ENCODE measurements around the gene CYTH4. TPM values are rescaled to one million over a fixed set of nuclear protein-coding genes. Genes with fewer than 3 reads are reported as not detected.

The CYTH4 gene, protein sequence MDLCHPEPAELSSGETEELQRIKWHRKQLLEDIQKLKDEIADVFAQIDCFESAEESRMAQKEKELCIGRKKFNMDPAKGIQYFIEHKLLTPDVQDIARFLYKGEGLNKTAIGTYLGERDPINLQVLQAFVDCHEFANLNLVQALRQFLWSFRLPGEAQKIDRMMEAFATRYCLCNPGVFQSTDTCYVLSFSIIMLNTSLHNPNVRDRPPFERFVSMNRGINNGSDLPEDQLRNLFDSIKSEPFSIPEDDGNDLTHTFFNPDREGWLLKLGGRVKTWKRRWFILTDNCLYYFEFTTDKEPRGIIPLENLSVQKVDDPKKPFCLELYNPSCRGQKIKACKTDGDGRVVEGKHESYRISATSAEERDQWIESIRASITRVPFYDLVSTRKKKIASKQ
- total RNA-seq (2021; ENCODE audit: unreplicated experiment) (3.8 TPM), Bru-seq, nascent RNA (percentile 37 among the genes with signal in this experiment), BruChase-seq, experiment 1, labeled RNA remaining after a 6-hour chase (percentile 36 among the genes with signal in this experiment), BruChase-seq, experiment 2, labeled RNA remaining after a 2-hour chase (percentile 32 among the genes with signal in this experiment)
- 4.9 and 6.4 TPM in 2 replicates for polyA plus RNA-seq (2012)
- long read RNA-seq, partial matches to known transcripts: 4 of 13 reads
- long read RNA-seq, other reads (novel, unspliced or antisense): 8 of 13 reads

- no peaks in the 10 kb centered on the region for H3K27me3 ChIP-seq (ENCODE audit: insufficient read depth, low read length)
- H3K27ac ChIP-seq (ENCODE audit: low read depth, low read length): no peak within 1 kb of the TSS; the same call in 1 of the 2 replicates
- DNase-seq (ENCODE audit: low read depth, low spot score) (no peak), ATAC-seq (peak; percentile 88)
- no peak within 1 kb of the TSS for H2AFZ ChIP-seq (ENCODE audit: low read depth, low read length, poor library complexity, severe bottlenecking)
- intact Hi-C loops (cut with micrococcal nuclease): no loop called here
- CTCF ChIA-PET: no interaction called here
- peak within 1 kb of the TSS; percentile 30 to 39 for H3K4me3 ChIP-seq (replicated peaks in 1 of 2; ENCODE audit: low read depth in 1 of 2, low read length in 2 of 2)
- H3K36me3 ChIP-seq (ENCODE audit: control insufficient read depth in 1 of 2, insufficient read depth in 2 of 2, low read length in 2 of 2): no peaks in the 10 kb centered on the region
- H3K79me2 ChIP-seq (ENCODE audit: insufficient read depth, low read length): no peaks in the 10 kb centered on the region
- RAD21 ChIA-PET (ENCODE audit: low non-redundant PET in 1 of 2, low total read pairs in 2 of 2, uncharacterized antibody in 2 of 2, unreplicated experiment in 2 of 2): interaction anchor here in 1 of 2 experiments (0.6 kb wide), 1 partner anchor 176 kb away, joined by 3 read pairs; no protein-coding TSS in a partner anchor
- no peaks in the 10 kb centered on the region for H3K9me2 ChIP-seq (ENCODE audit: insufficient read depth)
- H3K4me1 ChIP-seq (ENCODE audit: control insufficient read depth in 1 of 2, insufficient read depth in 2 of 2, low read length in 2 of 2): peaks cover 11 to 27% of the 10 kb centered on the region in 2 experiments
- H3K4me2 ChIP-seq (ENCODE audit: low read length): peak within 1 kb of the TSS; percentile 61
- POLR2A ChIA-PET: no interaction called here
- H3K9me3 ChIP-seq (ENCODE audit: control insufficient read depth in 1 of 2, insufficient read depth in 1 of 2, low read depth in 1 of 2, low read length in 2 of 2): peaks cover 0 to 5% of the 10 kb centered on the region in 2 experiments; a peak in 1 of 4 replicates
- no peaks in the 10 kb centered on the region for H4K20me1 ChIP-seq (ENCODE audit: insufficient read depth)
- BruUV-seq (replicated peaks): no TSS peak
- peak within 1 kb of the TSS; percentile 19 for H3K9ac ChIP-seq (ENCODE audit: low read length)
- TF ChIP-seq ZBTB33 (IDR thresholded peaks at IDR 0.05; ENCODE audit: extremely low read depth, insufficient replicate concordance, low read length): no peak
- TF ChIP-seq, protein P1, sequence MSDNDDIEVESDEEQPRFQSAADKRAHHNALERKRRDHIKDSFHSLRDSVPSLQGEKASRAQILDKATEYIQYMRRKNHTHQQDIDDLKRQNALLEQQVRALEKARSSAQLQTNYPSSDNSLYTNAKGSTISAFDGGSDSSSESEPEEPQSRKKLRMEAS (IDR thresholded peaks at IDR 0.05): no peak
- TF ChIP-seq RAD21 (IDR thresholded peaks at IDR 0.05; ENCODE audit: low read depth): no peak
- TF ChIP-seq FOSL1 (IDR thresholded peaks at IDR 0.05; ENCODE audit: low read depth): peak; percentile 24
- TF ChIP-seq SIN3A (IDR thresholded peaks at IDR 0.05; ENCODE audit: low read depth): no peak
- no peak for TF ChIP-seq YY1 (IDR thresholded peaks at IDR 0.05; ENCODE audit: extremely low read depth, insufficient replicate concordance, low read depth, low read length)
- TF ChIP-seq TCF7L2 (IDR thresholded peaks at IDR 0.05; ENCODE audit: borderline replicate concordance, extremely low read depth, insufficient read depth, insufficient read length): no peak
- TF ChIP-seq SP1 (IDR thresholded peaks at IDR 0.05; ENCODE audit: low read depth): 0 out of 2 replicates have a peak, but pooled peaks have one; percentile 20
- TF ChIP-seq CEBPB (IDR thresholded peaks at IDR 0.05; ENCODE audit: low read depth): no peak
- no peak for TF ChIP-seq SRF (IDR thresholded peaks at IDR 0.05; ENCODE audit: low read depth)
- no peak for TF ChIP-seq ZFX (IDR thresholded peaks at IDR 0.05)
- TF ChIP-seq ELF1 (IDR thresholded peaks at IDR 0.05; ENCODE audit: borderline replicate concordance, low read depth): no peak
- TF ChIP-seq POLR2A (IDR thresholded peaks at IDR 0.05; ENCODE audit: borderline replicate concordance, extremely low read depth, insufficient read depth, insufficient read length): no peak
- TF ChIP-seq EZH2phosphoT487 (IDR thresholded peaks at IDR 0.05; ENCODE audit: borderline replicate concordance): no peak
- no peak for TF ChIP-seq ATF3 (IDR thresholded peaks at IDR 0.05)
- no peak for TF ChIP-seq REST (IDR thresholded peaks at IDR 0.05; ENCODE audit: low read depth)
- TF ChIP-seq POLR2AphosphoS5 (IDR thresholded peaks at IDR 0.05; ENCODE audit: low read depth, low read length): 0 out of 2 replicates have a peak, but pooled peaks have one; percentile 22
- TF ChIP-seq JUND (IDR thresholded peaks at IDR 0.05): peak; percentile 46
- TF ChIP-seq EZH2 (IDR thresholded peaks at IDR 0.05): no peak
- TF ChIP-seq ZNF274 (IDR thresholded peaks at IDR 0.05; ENCODE audit: low read depth, low read length): no peak
- no peak for TF ChIP-seq CBX3 (IDR thresholded peaks at IDR 0.05; ENCODE audit: low read depth)
Measured at GRCh38 chr22:37282385-37282677, at the start of gene CYTH4. TSS of gene CYTH4 (plus strand) at chr22:37282508. CDS start at chr22:37282570, 62 bp downstream.

Data from HCT116 (cell line).